GM12878 (cell line): Measurements from ENCODE around the gene KCTD14. TPM values are rescaled to one million over a fixed set of nuclear protein-coding genes. Genes with fewer than 3 reads are reported as not detected.

Source experiments
- ATAC-seq: fragments of 200-7000 bp; cut with Tn5 transposase; 3 replicates; pipeline ENCODE4 v1.9.1; 2020; ENCODE audit warnings: mild to moderate bottlenecking, moderate library complexity
- BruUV-seq: library from RNA; stranded (reverse); fragments of 400-500 nt; replicated peaks from 2 replicates; lab custom pipeline; 2021; lab: Mats Ljungman, UMichigan
- CTCF ChIA-PET: fragments of 300-600 bp; sonication (Branson Sonifier 250); formaldehyde crosslinking; extraction: SDS; loops from one replicate; lab custom pipeline; 2021; ENCODE audit warnings: inconsistent platforms; lab: Yijun Ruan, JAX
- POLR2A ChIA-PET: fragments of 350-600 bp; formaldehyde crosslinking; extraction: SDS; loops from one replicate; lab custom pipeline; 2021; ENCODE audit warnings: inconsistent platforms; lab: Charles Lee
- RAD21 ChIA-PET: fragments of 300-600 bp; sonication (Branson Sonifier 250); formaldehyde crosslinking; loops from one replicate; lab custom pipeline; 2023; ENCODE audit warnings: antibody characterized with exemption; ENCODE audit not compliant: unreplicated experiment; lab: Charles Lee
- SMC1A ChIA-PET: fragments of 300-600 bp; sonication (Branson Sonifier 250); formaldehyde crosslinking; loops from one replicate; lab custom pipeline; 2023; ENCODE audit not compliant: unreplicated experiment, uncharacterized antibody; lab: Charles Lee
- DNase-seq: peaks from one replicate; pipeline ENCODE4 v3.0.0-alpha.2; 2011; ENCODE audit warnings: low read depth, low spot score
- FAIRE-seq: peaks from 3 replicates; lab custom pipeline; 2011; peaks lifted over from hg19 to GRCh38; lab: Jason Lieb, UNC
- H2AFZ ChIP-seq: 2 replicates; pipeline ENCODE4 v1.6.0; 2011; ENCODE audit warnings: low read depth, low read length, control low read depth; ENCODE audit not compliant: control insufficient read depth
- H3K27ac ChIP-seq: 2 replicates; pipeline ENCODE4 v1.5.1; 2011; ENCODE audit warnings: control low read depth; ENCODE audit not compliant: control insufficient read depth, insufficient read depth
- H3K27me3 ChIP-seq, 2 experiments: replicated peaks in 1 of 2; 2 replicates each; pipeline versions ENCODE4 v1.6.0 to v1.6.1; 2011; ENCODE audit warnings: low read length in 1 of 2; ENCODE audit not compliant: control insufficient read depth in 2 of 2, insufficient read depth in 2 of 2
- H3K36me3 ChIP-seq, 2 experiments: 2 replicates each; pipeline ENCODE4 v1.5.1; 2011; ENCODE audit warnings: low read length in 1 of 2; ENCODE audit not compliant: control insufficient read depth in 2 of 2, insufficient read depth in 2 of 2
- H3K4me1 ChIP-seq: 2 replicates; pipeline ENCODE4 v1.6.1; 2011; ENCODE audit warnings: mild to moderate bottlenecking, low read length, moderate library complexity, mixed read lengths; ENCODE audit not compliant: control insufficient read depth, insufficient read depth
- H3K4me2 ChIP-seq: 2 replicates; pipeline ENCODE4 v1.6.0; 2011; ENCODE audit warnings: control low read depth; ENCODE audit not compliant: control insufficient read depth, insufficient read depth
- H3K4me3 ChIP-seq: fragments of 200-600 bp; sonication (generic); 2 replicates; pipeline ENCODE4 v1.5.1; 2016
- H3K79me2 ChIP-seq: 2 replicates; pipeline ENCODE4 v1.6.0; 2011; ENCODE audit warnings: low read length; ENCODE audit not compliant: control insufficient read depth, insufficient read depth
- H3K9ac ChIP-seq: 2 replicates; pipeline ENCODE4 v1.8.0; 2011; ENCODE audit warnings: low read length, control low read depth, mixed read lengths; ENCODE audit not compliant: control insufficient read depth, insufficient read depth
- H3K9me3 ChIP-seq: replicated peaks from 3 replicates; pipeline ENCODE4 v1.5.1; 2011; ENCODE audit warnings: mild to moderate bottlenecking, low read length; ENCODE audit not compliant: control insufficient read depth, insufficient read depth
- H4K20me1 ChIP-seq: 2 replicates; pipeline ENCODE4 v1.6.0; 2011; ENCODE audit not compliant: control insufficient read depth, insufficient read depth
- IRF4 ChIP-seq: IDR thresholded peaks from 2 replicates; pipeline ENCODE4 v1.6.1; 2011; ENCODE audit warnings: low read depth, low read length
- NRF1 ChIP-seq: conservative IDR thresholded peaks from 2 replicates; pipeline ENCODE4 v1.6.1; 2011; ENCODE audit warnings: mild to moderate bottlenecking, low read depth, low read length, improper control_type of control experiment
- RAD21 ChIP-seq: IDR thresholded peaks from 2 replicates; pipeline ENCODE4 v1.6.1; 2011; ENCODE audit warnings: mild to moderate bottlenecking, low read depth, low read length, moderate library complexity; ENCODE audit not compliant: insufficient read depth
- SMARCA5 ChIP-seq: fragments of 450-650 bp; IDR thresholded peaks from 2 replicates; pipeline ENCODE4 v1.6.1; 2017; ENCODE audit warnings: mild to moderate bottlenecking
- SRF ChIP-seq, 2 experiments: IDR thresholded peaks; 2 replicates each; pipeline ENCODE4 v1.6.1; 2011; ENCODE audit warnings: low read depth in 2 of 2, low read length in 2 of 2, mild to moderate bottlenecking in 1 of 2, moderate library complexity in 1 of 2
- WGBS: methylation state at CpG from one replicate; pipeline ENCODE4 v1.1.6; 2016; ENCODE audit warnings: low lambda C conversion rate; ENCODE audit not compliant: insufficient replicate concordance, insufficient coverage; ENCODE audit errors: missing lambda C conversion rate; 5-methylcytosine and 5-hydroxymethylcytosine counted together
- in situ Hi-C: fragments of 300-500 bp; cut with MboI; formaldehyde crosslinking; loops from 9 replicates; pipeline ENCODE4 v1.14.3; 2018; ENCODE audit warnings: mixed read lengths
- intact Hi-C: fragments of 100-400 bp; cut with micrococcal nuclease; formaldehyde crosslinking; loops from one replicate; pipeline ENCODE4 v1.14.2; 2022; ENCODE audit not compliant: unreplicated experiment
- polyA plus RNA-seq, 11 experiments: library from polyadenylated mRNA; depleted of rRNA in 4 of 11; unstranded in 6 of 11; stranded (reverse) in 5 of 11; fragments of >200 nt; fragmentation: Nextera tagmentation in 4 of 11; fragmentation: Illumina TruSeq in 1 of 11; extraction: Ambion mirVana in 4 of 11; extraction: Trizol in 1 of 11; gene quantifications; 1 replicate in 1 of 11; 2 replicates in 10 of 11; pipeline versions ENCODE4 v1.2.1 to v1.2.3, GENCODE V29; 2011 to 2016; ENCODE audit warnings: inconsistent platforms in 2 of 11, missing spikeins in 2 of 11, low read depth in 1 of 11
- total RNA-seq, 4 experiments: library from RNA; depleted of rRNA in 3 of 4; stranded (reverse); fragments of >200 nt in 3 of 4; fragmentation: Illumina TruSeq in 1 of 4; extraction: Trizol in 1 of 4; gene quantifications; 2 replicates each; pipeline versions ENCODE4 v1.2.1 to v1.2.3, GENCODE V29; 2013 to 2021
- TF ChIP-seq, protein P1 (sequence below), 3 experiments: IDR thresholded peaks in 2 of 3; conservative IDR thresholded peaks in 1 of 3; 2 replicates each; pipeline ENCODE4 v1.5.1; 2011; ENCODE audit warnings: low read depth in 3 of 3, low read length in 3 of 3, mild to moderate bottlenecking in 3 of 3, control low read depth in 2 of 3, moderate library complexity in 2 of 3, inconsistent platforms in 1 of 3, mixed read lengths in 1 of 3; ENCODE audit not compliant: control insufficient read depth in 2 of 3, insufficient read depth in 1 of 3; ENCODE audit errors: extremely low read depth in 1 of 3
- TF ChIP-seq, protein P2 (sequence below): fragments of 450-650 bp; IDR thresholded peaks from 2 replicates; pipeline ENCODE4 v1.6.1; 2018; ENCODE audit warnings: borderline replicate concordance, mild to moderate bottlenecking; ENCODE audit not compliant: partially characterized antibody
- TF ChIP-seq, protein P3 (sequence below): IDR thresholded peaks from 2 replicates; pipeline ENCODE4 v1.6.1; 2011; ENCODE audit warnings: borderline replicate concordance, low read depth, mild to moderate bottlenecking, moderate library complexity, mixed read lengths, low read length; ENCODE audit not compliant: insufficient read depth; ENCODE audit errors: extremely low read length

KCTD14 gene
- total and polyA plus RNA-seq, 10 of the 15 experiments (the other 5 are each of a cell fraction or from before 2014, with no cell fraction given): 0.11 to 0.63 (median 0.48) TPM

DNA sequence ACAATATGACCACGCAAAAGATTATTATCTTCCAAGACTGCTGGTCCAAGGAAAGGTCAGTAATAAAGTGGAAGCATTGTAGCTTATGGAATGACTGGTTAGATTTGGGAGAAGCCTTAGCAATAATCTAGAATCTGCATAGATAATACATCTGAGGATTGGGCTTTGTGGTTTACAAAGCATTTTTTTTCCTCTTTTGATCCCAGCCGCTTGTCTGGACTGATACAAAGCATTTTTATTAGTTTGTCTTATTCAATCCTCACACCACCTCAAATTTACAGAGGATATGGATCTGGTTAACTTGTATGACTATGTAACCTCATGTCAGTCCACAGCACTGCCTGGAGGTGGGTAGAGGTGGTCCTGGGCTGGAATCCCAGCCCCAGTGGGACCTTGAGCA is 39.6 kb upstream of the KCTD14 start:
- TF ChIP-seq, protein P1, sequence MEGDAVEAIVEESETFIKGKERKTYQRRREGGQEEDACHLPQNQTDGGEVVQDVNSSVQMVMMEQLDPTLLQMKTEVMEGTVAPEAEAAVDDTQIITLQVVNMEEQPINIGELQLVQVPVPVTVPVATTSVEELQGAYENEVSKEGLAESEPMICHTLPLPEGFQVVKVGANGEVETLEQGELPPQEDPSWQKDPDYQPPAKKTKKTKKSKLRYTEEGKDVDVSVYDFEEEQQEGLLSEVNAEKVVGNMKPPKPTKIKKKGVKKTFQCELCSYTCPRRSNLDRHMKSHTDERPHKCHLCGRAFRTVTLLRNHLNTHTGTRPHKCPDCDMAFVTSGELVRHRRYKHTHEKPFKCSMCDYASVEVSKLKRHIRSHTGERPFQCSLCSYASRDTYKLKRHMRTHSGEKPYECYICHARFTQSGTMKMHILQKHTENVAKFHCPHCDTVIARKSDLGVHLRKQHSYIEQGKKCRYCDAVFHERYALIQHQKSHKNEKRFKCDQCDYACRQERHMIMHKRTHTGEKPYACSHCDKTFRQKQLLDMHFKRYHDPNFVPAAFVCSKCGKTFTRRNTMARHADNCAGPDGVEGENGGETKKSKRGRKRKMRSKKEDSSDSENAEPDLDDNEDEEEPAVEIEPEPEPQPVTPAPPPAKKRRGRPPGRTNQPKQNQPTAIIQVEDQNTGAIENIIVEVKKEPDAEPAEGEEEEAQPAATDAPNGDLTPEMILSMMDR (IDR thresholded peaks at IDR 0.05 in 2 of 3, conservative IDR thresholded peaks at IDR 0.05 in 1 of 3; ENCODE audit: control insufficient read depth in 2 of 3, extremely low read depth in 1 of 3, insufficient read depth in 1 of 3, low read depth in 3 of 3, low read length in 3 of 3): no peak
- H3K79me2 ChIP-seq: no peaks in the 10 kb centered on the region
- CTCF ChIA-PET: interaction anchor here (1.0 kb wide), 1 partner anchor 17 kb away, joined by 5 read pairs; no protein-coding TSS in a partner anchor
- intact Hi-C loops: no loop called here
- no peaks in the 10 kb centered on the region; a peak in 1 of 4 replicates for H3K36me3 ChIP-seq
- no peak overlapping the region for H2AFZ ChIP-seq
- POLR2A ChIA-PET: no interaction called here
- SMC1A ChIA-PET: no interaction called here
- no peaks in the 10 kb centered on the region for H3K9me3 ChIP-seq
- ATAC-seq (no peak), DNase-seq (no peak), FAIRE-seq (no peak)
- no peak overlapping the region for H3K9ac ChIP-seq
- no peak overlapping the region for H3K4me2 ChIP-seq
- in situ Hi-C loops: no loop called here
- no peaks in the 10 kb centered on the region for H3K4me1 ChIP-seq
- no peaks in the 10 kb centered on the region for H3K27me3 ChIP-seq
- no peaks in the 10 kb centered on the region for H4K20me1 ChIP-seq
- no peak overlapping the region for H3K27ac ChIP-seq
- no peak overlapping the region for H3K4me3 ChIP-seq
- RAD21 ChIA-PET: no interaction called here
- BruUV-seq: no TSS peak
- 92% methylated on average over 2 of the region's 2 CpGs for WGBS

DNA sequence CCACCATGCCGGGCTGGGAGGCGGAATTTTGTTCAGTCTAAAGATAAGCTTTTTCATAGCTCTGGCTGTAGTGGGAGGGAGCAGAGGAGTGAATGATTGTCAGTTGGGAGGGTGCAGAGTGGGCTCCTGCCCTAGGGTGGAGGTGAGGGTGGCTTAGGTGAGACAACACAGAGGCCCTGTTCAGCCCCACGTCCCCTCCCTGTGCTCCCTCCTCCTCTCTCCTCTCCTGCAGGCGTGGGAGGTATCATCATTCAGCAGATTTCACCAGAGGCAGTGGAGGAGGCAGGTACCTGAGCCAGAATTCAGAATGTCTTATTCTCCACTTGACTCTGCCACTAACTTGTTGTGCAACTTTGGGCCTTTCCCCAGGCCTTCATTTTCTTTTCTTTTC is 38.8 kb upstream of the KCTD14 start:
- WGBS: 73% methylated on average over 4 of the region's 4 CpGs
- no peak overlapping the region for H3K4me3 ChIP-seq
- ChIA-PET POLR2A (no interaction called here), RAD21 (no interaction called here), SMC1A (no interaction called here), CTCF (interaction anchor here (1.0 kb wide), 1 partner anchor 16 kb away, joined by 5 read pairs; no protein-coding TSS in a partner anchor)
- H4K20me1 ChIP-seq: no peaks in the 10 kb centered on the region
- in situ Hi-C loops (no loop called here), intact Hi-C loops (no loop called here)
- ATAC-seq (no peak), DNase-seq (no peak), FAIRE-seq (no peak)
- H3K36me3 ChIP-seq: no peaks in the 10 kb centered on the region
- no peak overlapping the region for H2AFZ ChIP-seq
- no peak overlapping the region for H3K9ac ChIP-seq
- H3K4me2 ChIP-seq: no peak overlapping the region
- H3K79me2 ChIP-seq: no peaks in the 10 kb centered on the region
- no peaks in the 10 kb centered on the region for H3K27me3 ChIP-seq
- H3K9me3 ChIP-seq: no peaks in the 10 kb centered on the region
- H3K4me1 ChIP-seq: no peaks in the 10 kb centered on the region
- no TSS peak for BruUV-seq
- H3K27ac ChIP-seq: no peak overlapping the region
- no peak for TF ChIP-seq RAD21
- TF ChIP-seq, protein P2, sequence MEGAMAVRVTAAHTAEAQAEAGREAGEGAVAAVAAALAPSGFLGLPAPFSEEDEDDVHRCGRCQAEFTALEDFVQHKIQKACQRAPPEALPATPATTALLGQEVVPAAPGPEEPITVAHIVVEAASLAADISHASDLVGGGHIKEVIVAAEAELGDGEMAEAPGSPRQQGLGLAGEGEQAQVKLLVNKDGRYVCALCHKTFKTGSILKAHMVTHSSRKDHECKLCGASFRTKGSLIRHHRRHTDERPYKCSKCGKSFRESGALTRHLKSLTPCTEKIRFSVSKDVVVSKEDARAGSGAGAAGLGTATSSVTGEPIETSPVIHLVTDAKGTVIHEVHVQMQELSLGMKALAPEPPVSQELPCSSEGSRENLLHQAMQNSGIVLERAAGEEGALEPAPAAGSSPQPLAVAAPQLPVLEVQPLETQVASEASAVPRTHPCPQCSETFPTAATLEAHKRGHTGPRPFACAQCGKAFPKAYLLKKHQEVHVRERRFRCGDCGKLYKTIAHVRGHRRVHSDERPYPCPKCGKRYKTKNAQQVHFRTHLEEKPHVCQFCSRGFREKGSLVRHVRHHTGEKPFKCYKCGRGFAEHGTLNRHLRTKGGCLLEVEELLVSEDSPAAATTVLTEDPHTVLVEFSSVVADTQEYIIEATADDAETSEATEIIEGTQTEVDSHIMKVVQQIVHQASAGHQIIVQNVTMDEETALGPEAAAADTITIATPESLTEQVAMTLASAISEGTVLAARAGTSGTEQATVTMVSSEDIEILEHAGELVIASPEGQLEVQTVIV: no peak
- no peak for TF ChIP-seq IRF4
- no peak for TF ChIP-seq SRF (IDR thresholded peaks at IDR 0.05; ENCODE audit: low read depth in 2 of 2, low read length in 2 of 2)
- no peak for TF ChIP-seq SMARCA5
- TF ChIP-seq, protein P3, sequence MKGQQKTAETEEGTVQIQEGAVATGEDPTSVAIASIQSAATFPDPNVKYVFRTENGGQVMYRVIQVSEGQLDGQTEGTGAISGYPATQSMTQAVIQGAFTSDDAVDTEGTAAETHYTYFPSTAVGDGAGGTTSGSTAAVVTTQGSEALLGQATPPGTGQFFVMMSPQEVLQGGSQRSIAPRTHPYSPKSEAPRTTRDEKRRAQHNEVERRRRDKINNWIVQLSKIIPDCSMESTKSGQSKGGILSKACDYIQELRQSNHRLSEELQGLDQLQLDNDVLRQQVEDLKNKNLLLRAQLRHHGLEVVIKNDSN: no peak
- no peak for TF ChIP-seq NRF1
